WERI-Rb-1 (cell line): ENCODE results near the gene SOX11.
"Not testable (repeated sequence)": the region's sequence is repeated elsewhere in the genome, so short reads cannot be mapped to it uniquely, and the experiment has no call there.

ENCODE experiments used
- DNase-seq: peaks from one replicate; pipeline ENCODE4 v3.0.0-alpha.2; 2020
- H3K27ac ChIP-seq: fragments of 250-450 bp; sonication (Bioruptor Pico); 2 replicates; pipeline ENCODE4 v1.5.1; 2020; ENCODE audit warnings: mild to moderate bottlenecking, moderate library complexity
- H3K27me3 ChIP-seq: fragments of 250-450 bp; sonication (Bioruptor Pico); 2 replicates; pipeline ENCODE4 v1.5.1; 2021; ENCODE audit warnings: mild to moderate bottlenecking, low read depth, moderate library complexity; ENCODE audit not compliant: insufficient read depth, severe bottlenecking
- H3K36me3 ChIP-seq: fragments of 250-450 bp; sonication (Bioruptor Pico); 2 replicates; pipeline ENCODE4 v1.5.1; 2020; ENCODE audit warnings: mild to moderate bottlenecking, moderate library complexity
- H3K4me3 ChIP-seq: 2 replicates; pipeline ENCODE4 v1.5.1; 2011; ENCODE audit warnings: low read depth, mild to moderate bottlenecking, control low read depth, low read length
- H3K9me3 ChIP-seq: fragments of 250-450 bp; sonication (Bioruptor Pico); 2 replicates; pipeline ENCODE4 v1.5.1; 2021; ENCODE audit warnings: mild to moderate bottlenecking, moderate library complexity; ENCODE audit not compliant: severe bottlenecking
- TF ChIP-seq, protein P1 (sequence below): IDR thresholded peaks from 2 replicates; pipeline ENCODE4 v1.5.1; 2011; ENCODE audit warnings: low read depth, mild to moderate bottlenecking, control low read depth, inconsistent platforms, low read length

SOX11 gene

GRCh38 chr2:5691985-5692529, at the start of gene SOX11:
SOX11 (plus strand) TSS chr2:5692384; CDS start chr2:5692722, 338 bp downstream.
- Histone ChIP-seq H3K9me3 (no peaks in the 10 kb centered on the region), H3K27ac (peak within 1 kb of the TSS; percentile 98), H3K36me3 (peaks cover 28% of the 10 kb centered on the region), H3K27me3 (no peaks in the 10 kb centered on the region), H3K4me3 (peak within 1 kb of the TSS; percentile 63)
- DNase-seq: peak; percentile 99
- TF ChIP-seq, protein P1, sequence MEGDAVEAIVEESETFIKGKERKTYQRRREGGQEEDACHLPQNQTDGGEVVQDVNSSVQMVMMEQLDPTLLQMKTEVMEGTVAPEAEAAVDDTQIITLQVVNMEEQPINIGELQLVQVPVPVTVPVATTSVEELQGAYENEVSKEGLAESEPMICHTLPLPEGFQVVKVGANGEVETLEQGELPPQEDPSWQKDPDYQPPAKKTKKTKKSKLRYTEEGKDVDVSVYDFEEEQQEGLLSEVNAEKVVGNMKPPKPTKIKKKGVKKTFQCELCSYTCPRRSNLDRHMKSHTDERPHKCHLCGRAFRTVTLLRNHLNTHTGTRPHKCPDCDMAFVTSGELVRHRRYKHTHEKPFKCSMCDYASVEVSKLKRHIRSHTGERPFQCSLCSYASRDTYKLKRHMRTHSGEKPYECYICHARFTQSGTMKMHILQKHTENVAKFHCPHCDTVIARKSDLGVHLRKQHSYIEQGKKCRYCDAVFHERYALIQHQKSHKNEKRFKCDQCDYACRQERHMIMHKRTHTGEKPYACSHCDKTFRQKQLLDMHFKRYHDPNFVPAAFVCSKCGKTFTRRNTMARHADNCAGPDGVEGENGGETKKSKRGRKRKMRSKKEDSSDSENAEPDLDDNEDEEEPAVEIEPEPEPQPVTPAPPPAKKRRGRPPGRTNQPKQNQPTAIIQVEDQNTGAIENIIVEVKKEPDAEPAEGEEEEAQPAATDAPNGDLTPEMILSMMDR: no peak

DNA sequence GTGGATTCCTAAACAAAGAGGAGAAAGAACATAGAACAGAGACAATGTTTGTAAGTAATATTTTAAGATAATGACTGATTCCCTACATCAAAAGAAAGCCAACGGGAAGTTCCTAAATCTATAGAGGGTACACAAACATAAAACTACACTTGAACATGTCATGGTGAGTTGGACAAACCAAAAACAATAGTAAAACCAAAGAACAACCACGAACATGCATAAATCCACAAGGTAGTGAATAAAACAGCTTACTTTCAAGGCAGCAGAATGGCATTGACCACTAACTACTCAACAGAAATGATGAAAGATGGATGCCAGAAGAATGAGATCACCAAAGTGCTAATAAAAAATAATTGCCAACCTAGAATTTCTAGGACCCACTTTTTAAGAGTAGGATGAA, 39.5 kb upstream of the SOX11 start:
- not testable (repeated sequence) for DNase-seq, H3K4me3 ChIP-seq, H3K9me3 ChIP-seq, H3K36me3 ChIP-seq, H3K27me3 ChIP-seq, H3K27ac ChIP-seq

DNA sequence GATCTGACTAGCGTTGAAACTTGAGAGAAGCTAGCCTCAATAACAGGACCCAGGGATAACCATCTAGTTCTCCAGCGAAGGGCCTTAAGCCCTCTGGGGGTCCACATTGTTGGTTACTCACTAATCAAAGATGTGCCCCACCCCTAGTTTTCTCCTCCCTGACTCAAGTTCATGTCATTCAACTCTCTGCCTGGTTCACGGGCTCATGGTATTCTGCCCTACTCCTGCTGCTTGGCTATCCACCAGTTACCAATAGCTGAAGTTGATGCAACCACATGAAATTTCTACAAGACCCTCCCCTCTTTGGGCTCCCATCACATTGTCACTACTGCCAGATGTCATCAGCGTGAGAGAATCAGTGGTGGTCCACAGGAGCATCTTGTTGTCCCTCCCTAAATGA, 38.4 kb upstream of the SOX11 start:
- not testable (repeated sequence) for DNase-seq, H3K36me3 ChIP-seq, H3K27me3 ChIP-seq, H3K9me3 ChIP-seq, H3K27ac ChIP-seq, H3K4me3 ChIP-seq

- Histone ChIP-seq H3K4me3 (no peak overlapping the region), H3K27ac (no peak overlapping the region), H3K36me3 (no peaks in the 10 kb centered on the region), H3K27me3 (no peaks in the 10 kb centered on the region), H3K9me3 (no peaks in the 10 kb centered on the region)
- DNase-seq: no peak
- TF ChIP-seq, protein P1: no peak
Observed at GRCh38 chr2:5657231-5657630, 35.0 kb upstream of the SOX11 start.

GRCh38 chr2:5660591-5660990, 31.6 kb upstream of the SOX11 start:
- Histone ChIP-seq H3K9me3 (no peaks in the 10 kb centered on the region), H3K27me3 (no peaks in the 10 kb centered on the region), H3K27ac (no peak overlapping the region), H3K36me3 (no peaks in the 10 kb centered on the region), H3K4me3 (no peak overlapping the region)
- TF ChIP-seq, protein P1: no peak
- DNase-seq: no peak

- TF ChIP-seq, protein P1: no peak
- no peak for DNase-seq
- no peaks in the 10 kb centered on the region for H3K9me3 ChIP-seq
- H3K27ac ChIP-seq: no peak overlapping the region
- no peaks in the 10 kb centered on the region for H3K36me3 ChIP-seq
- H3K4me3 ChIP-seq: no peak overlapping the region
- H3K27me3 ChIP-seq: no peaks in the 10 kb centered on the region
Observed at GRCh38 chr2:5661362-5661761, 30.8 kb upstream of the SOX11 start.

- H3K27me3 ChIP-seq: no peaks in the 10 kb centered on the region
- no peaks in the 10 kb centered on the region for H3K9me3 ChIP-seq
- no peak overlapping the region for H3K27ac ChIP-seq
- TF ChIP-seq, protein P1: no peak
- DNase-seq: no peak
- H3K36me3 ChIP-seq: no peaks in the 10 kb centered on the region
- H3K4me3 ChIP-seq: no peak overlapping the region
Observed at GRCh38 chr2:5664278-5664681, 27.9 kb upstream of the SOX11 start.
